GM19438 (cell line): Measurements from ENCODE around the gene COL23A1.

Experiments
- ATAC-seq: cut with Tn5 transposase; IDR thresholded peaks from one replicate; pipeline ENCODE4 v1.9.1; 2021; ENCODE audit warnings: low read depth; ENCODE audit not compliant: unreplicated experiment

COL23A1 gene

DNA sequence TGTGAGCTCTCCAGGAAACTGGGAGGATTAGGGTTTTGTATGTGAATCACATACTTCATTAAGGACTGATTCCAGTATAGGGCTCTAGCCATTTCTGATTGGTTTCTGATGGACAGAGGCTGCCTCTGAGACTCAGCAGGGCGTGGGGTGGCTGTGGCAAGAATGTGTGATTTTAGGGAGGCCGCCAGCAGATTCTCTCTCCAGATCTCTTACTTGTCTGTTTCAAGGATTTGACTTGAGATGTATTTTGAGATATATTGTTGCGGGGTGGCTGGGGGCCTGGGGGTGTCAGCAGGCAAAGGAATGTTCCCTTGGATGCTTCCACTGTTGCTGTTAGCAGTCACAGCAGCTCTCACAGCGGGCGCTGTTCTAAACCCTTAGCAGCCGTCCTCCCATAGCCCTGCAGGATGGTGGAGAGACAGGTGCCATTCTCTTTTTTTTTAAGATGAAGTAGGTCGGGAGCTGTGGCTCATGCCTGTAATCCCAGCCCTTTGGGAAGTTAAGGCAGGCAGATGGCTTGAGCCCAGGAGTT is 393.8 kb downstream of the COL23A1 start:
- ATAC-seq, result no peak

DNA sequence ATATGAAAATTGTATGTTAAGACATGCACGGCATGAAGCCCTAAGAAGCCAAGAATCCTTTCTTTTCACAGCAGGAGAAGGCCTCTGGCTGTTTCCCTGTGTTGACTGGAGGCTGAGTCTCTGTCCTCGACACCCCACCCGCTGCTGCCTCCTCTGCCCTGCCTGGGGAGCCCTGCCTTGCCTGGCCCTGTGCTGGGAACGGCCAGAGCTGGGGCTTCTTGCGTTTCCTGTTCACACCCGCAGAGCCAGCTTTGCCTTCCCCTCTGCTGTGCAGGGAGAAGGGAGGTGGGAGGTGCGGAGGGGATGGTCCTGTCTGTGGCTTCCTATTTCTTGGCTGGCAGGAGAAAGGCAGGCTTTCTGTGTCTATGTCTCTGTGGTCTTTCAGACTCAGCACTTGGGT is 396.2 kb downstream of the COL23A1 start:
- no peak for ATAC-seq

- ATAC-seq, result no peak
Measured at GRCh38 chr5:178193251-178193809, 396.9 kb downstream of the COL23A1 start.

- ATAC-seq, result no peak
Measured at GRCh38 chr5:178192787-178193186, 397.4 kb downstream of the COL23A1 start.

GRCh38 chr5:178192244-178192643 is 397.9 kb downstream of the COL23A1 start:
- ATAC-seq, result no peak

DNA sequence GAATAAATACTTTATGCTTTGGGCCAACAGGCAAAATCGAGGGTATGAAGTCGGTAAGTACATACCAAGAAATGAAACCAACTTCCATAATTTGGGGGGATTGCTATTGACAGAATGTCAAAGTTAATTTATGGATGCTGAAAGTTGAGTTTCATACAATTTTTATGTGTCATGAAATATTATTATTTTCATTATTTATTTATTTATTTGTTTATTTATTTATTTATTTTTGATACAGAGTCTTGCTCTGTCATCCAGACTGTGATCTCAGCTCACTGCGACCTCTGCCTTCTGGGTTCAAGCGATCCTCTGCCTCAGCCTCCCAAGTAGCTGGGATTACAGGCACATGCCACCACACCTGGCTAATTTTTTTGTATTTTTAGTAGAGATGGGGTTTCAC is 398.5 kb downstream of the COL23A1 start:
- ATAC-seq, result no peak

- no peak for ATAC-seq
Measured at GRCh38 chr5:178189433-178189832, 400.8 kb downstream of the COL23A1 start.
